IMR-90 (cell line): ENCODE measurements around the gene GSG1L. TPM values are rescaled to one million over a fixed set of nuclear protein-coding genes. Genes with fewer than 3 reads are reported as not detected.

Source experiments
- ATAC-seq: fragments of 200-7000 bp; cut with Tn5 transposase; 2 replicates; pipeline ENCODE4 v1.9.1; 2020; ENCODE audit warnings: low read depth, mild to moderate bottlenecking, moderate library complexity
- BruUV-seq: library from RNA; stranded (reverse); fragments of 400-500 nt; replicated peaks from 2 replicates; lab custom pipeline; 2021; lab: Mats Ljungman, UMichigan
- CTCF ChIA-PET: fragments of 300-600 bp; formaldehyde crosslinking; extraction: SDS; loops from one replicate; lab custom pipeline; 2021; ENCODE audit warnings: antibody characterized with exemption; lab: Yijun Ruan, JAX
- POLR2A ChIA-PET: fragments of 300-600 bp; sonication (Branson Sonifier 250); formaldehyde crosslinking; loops from one replicate; lab custom pipeline; 2022; ENCODE audit warnings: antibody characterized with exemption; ENCODE audit not compliant: unreplicated experiment; lab: Charles Lee
- DNase-seq: peaks from one replicate; pipeline ENCODE4 v3.0.0; 2013
- H2AFZ ChIP-seq: replicated peaks from 2 replicates; pipeline ENCODE3; 2013; ENCODE audit warnings: low read length, mild to moderate bottlenecking; ENCODE audit not compliant: poor library complexity
- H2AK5ac ChIP-seq: 2 replicates; pipeline ENCODE4 v1.6.1; 2013; ENCODE audit warnings: low read depth, low read length, inconsistent platforms
- H2AK9ac ChIP-seq: replicated peaks from 2 replicates; pipeline ENCODE3; 2013; ENCODE audit warnings: mild to moderate bottlenecking, low read depth, low read length, moderate library complexity; ENCODE audit not compliant: poor library complexity
- H2BK120ac ChIP-seq: 2 replicates; pipeline ENCODE4 v1.6.1; 2013; ENCODE audit warnings: low read depth, low read length, inconsistent platforms
- H2BK15ac ChIP-seq: 3 replicates; pipeline ENCODE4 v1.6.1; 2013; ENCODE audit warnings: low read depth, low read length, inconsistent platforms
- H2BK20ac ChIP-seq: 2 replicates; pipeline ENCODE4 v1.6.1; 2013; ENCODE audit warnings: low read depth, mild to moderate bottlenecking, inconsistent platforms, low read length, moderate library complexity
- H2BK5ac ChIP-seq: 2 replicates; pipeline ENCODE4 v1.6.1; 2013; ENCODE audit warnings: mild to moderate bottlenecking, low read depth, low read length, inconsistent platforms; ENCODE audit not compliant: poor library complexity, severe bottlenecking
- H3K14ac ChIP-seq: replicated peaks from 2 replicates; pipeline ENCODE4 v1.6.1; 2013; ENCODE audit warnings: low read depth, low read length, inconsistent platforms
- H3K18ac ChIP-seq: 2 replicates; pipeline ENCODE4 v1.6.1; 2013; ENCODE audit warnings: low read depth, low read length, control low read depth
- H3K23ac ChIP-seq: 2 replicates; pipeline ENCODE4 v1.6.1; 2013; ENCODE audit warnings: low read depth, low read length, inconsistent platforms
- H3K27ac ChIP-seq: 2 replicates; pipeline ENCODE4 v1.5.1; 2013; ENCODE audit warnings: mild to moderate bottlenecking, control low read depth, low read length; ENCODE audit not compliant: insufficient read depth
- H3K27me3 ChIP-seq: 2 replicates; pipeline ENCODE4 v1.6.1; 2013; ENCODE audit warnings: low read length; ENCODE audit not compliant: control insufficient read depth, insufficient read depth
- H3K36me3 ChIP-seq: 2 replicates; pipeline ENCODE4 v1.6.1; 2013; ENCODE audit warnings: low read length, mixed read lengths; ENCODE audit not compliant: control insufficient read depth, insufficient read depth
- H3K4ac ChIP-seq: 2 replicates; pipeline ENCODE4 v1.6.1; 2013; ENCODE audit warnings: low read depth, low read length, inconsistent platforms
- H3K4me1 ChIP-seq: 2 replicates; pipeline ENCODE4 v1.6.1; 2013; ENCODE audit warnings: low read length, mixed read lengths; ENCODE audit not compliant: control insufficient read depth, insufficient read depth
- H3K4me2 ChIP-seq: 2 replicates; pipeline ENCODE4 v1.6.1; 2013; ENCODE audit warnings: low read depth, mild to moderate bottlenecking, control low read depth, low read length, moderate library complexity
- H3K4me3 ChIP-seq: 2 replicates; pipeline ENCODE4 v1.5.1; 2013; ENCODE audit warnings: low read depth, mild to moderate bottlenecking, control low read depth, low read length, moderate library complexity; ENCODE audit not compliant: insufficient read depth
- H3K56ac ChIP-seq: 2 replicates; pipeline ENCODE4 v1.6.1; 2013; ENCODE audit warnings: low read length, inconsistent platforms; ENCODE audit not compliant: insufficient read depth; ENCODE audit errors: extremely low read depth
- H3K79me1 ChIP-seq, 2 experiments: 2 replicates each; pipeline ENCODE4 v1.6.1; 2013; ENCODE audit warnings: low read length in 2 of 2, inconsistent platforms in 1 of 2, low read depth in 1 of 2
- H3K9ac ChIP-seq: 2 replicates; pipeline ENCODE4 v1.6.1; 2013; ENCODE audit warnings: low read depth, low read length, control low read depth
- H3K9me1 ChIP-seq: 2 replicates; pipeline ENCODE4 v1.6.1; 2013; ENCODE audit warnings: low read length, inconsistent platforms; ENCODE audit not compliant: insufficient read depth
- H3K9me3 ChIP-seq: 2 replicates; pipeline ENCODE4 v1.6.1; 2013; ENCODE audit warnings: low read length; ENCODE audit not compliant: control insufficient read depth, insufficient read depth
- H4K20me1 ChIP-seq: 2 replicates; pipeline ENCODE4 v1.6.1; 2013; ENCODE audit warnings: low read length, inconsistent platforms; ENCODE audit not compliant: insufficient read depth
- H4K5ac ChIP-seq: 2 replicates; pipeline ENCODE4 v1.6.1; 2013; ENCODE audit warnings: mild to moderate bottlenecking, low read depth, low read length, control low read depth
- H4K8ac ChIP-seq, 2 experiments: 2 replicates each; pipeline ENCODE4 v1.6.1; 2013; ENCODE audit warnings: low read depth in 2 of 2, low read length in 2 of 2, control low read depth in 1 of 2, inconsistent platforms in 1 of 2
- H4K91ac ChIP-seq: 2 replicates; pipeline ENCODE4 v1.6.1; 2013; ENCODE audit warnings: low read depth, low read length, inconsistent platforms; ENCODE audit not compliant: insufficient read depth
- BHLHE40 ChIP-seq: fragments of 150-350 bp; IDR thresholded peaks from 2 replicates; pipeline ENCODE4 v1.6.1; 2016; ENCODE audit warnings: mild to moderate bottlenecking, low read depth, low read length
- CHD1 ChIP-seq: IDR thresholded peaks from 2 replicates; pipeline ENCODE4 v1.6.1; 2012; ENCODE audit warnings: low read depth, low read length, improper control_type of control experiment
- ELK1 ChIP-seq: fragments of 150-350 bp; IDR thresholded peaks from 2 replicates; pipeline ENCODE4 v1.6.1; 2016; ENCODE audit warnings: low read depth, mild to moderate bottlenecking, low read length, moderate library complexity, borderline replicate concordance
- FOS ChIP-seq: fragments of 150-350 bp; IDR thresholded peaks from 2 replicates; pipeline ENCODE4 v1.6.1; 2016; ENCODE audit warnings: low read depth, low read length
- MAFK ChIP-seq: IDR thresholded peaks from 2 replicates; pipeline ENCODE4 v1.6.1; 2012; ENCODE audit warnings: low read depth, low read length, improper control_type of control experiment
- NFE2L2 ChIP-seq: fragments of 150-350 bp; IDR thresholded peaks from 2 replicates; pipeline ENCODE4 v1.6.1; 2016; ENCODE audit warnings: low read depth, mild to moderate bottlenecking, low read length
- RAD21 ChIP-seq: IDR thresholded peaks from 2 replicates; pipeline ENCODE4 v1.6.1; 2012; ENCODE audit warnings: low read length, improper control_type of control experiment
- RCOR1 ChIP-seq: IDR thresholded peaks from 2 replicates; pipeline ENCODE4 v1.6.1; 2012; ENCODE audit warnings: mild to moderate bottlenecking, low read length, improper control_type of control experiment; ENCODE audit not compliant: insufficient replicate concordance
- SMC3 ChIP-seq: fragments of 150-350 bp; IDR thresholded peaks from 2 replicates; pipeline ENCODE4 v1.6.1; 2016; ENCODE audit warnings: low read depth, mild to moderate bottlenecking, antibody characterized with exemption, low read length, moderate library complexity
- WGBS, 2 experiments: methylation state at CpG; one replicate each; pipeline versions ENCODE4 v1.1.5 to v1.1.7; 2013; ENCODE audit warnings: missing lambda C conversion rate in 2 of 2; ENCODE audit not compliant: insufficient read length in 1 of 2; ENCODE audit errors: extremely low coverage in 2 of 2; 5-methylcytosine and 5-hydroxymethylcytosine counted together
- dilution Hi-C: fragments of 300-500 bp; cut with HindIII; formaldehyde crosslinking; loops from one replicate; pipeline ENCODE4 v1.14.3; 2018; ENCODE audit warnings: low sequenced_read_pairs; ENCODE audit not compliant: unreplicated experiment
- in situ Hi-C: fragments of 300-500 bp; cut with MboI; formaldehyde crosslinking; loops from 3 replicates; pipeline ENCODE4 v1.14.3; 2019; ENCODE audit warnings: low sequenced_read_pairs, inconsistent platforms, mixed read lengths
- intact Hi-C: fragments of 100-400 bp; cut with micrococcal nuclease; formaldehyde crosslinking; loops from 2 replicates; pipeline ENCODE4 v1.10.0; 2022
- polyA plus RNA-seq, 3 experiments: library from polyadenylated mRNA; depleted of rRNA; stranded (reverse); fragments of >200 nt; gene quantifications; 2 replicates each; pipeline ENCODE4 v1.2.3, GENCODE V29; 2012; ENCODE audit warnings: low replicate concordance in 1 of 3
- total RNA-seq: library from RNA; depleted of rRNA; stranded (reverse); fragments of >200 nt; gene quantifications from 2 replicates; pipeline ENCODE4 v1.2.3, GENCODE V29; 2012

Gene GSG1L
- total and polyA plus RNA-seq, 2 of the 4 experiments (the other 2 are of a cell fraction): not detected

- 11% methylated on average over 3 of the region's 6 CpGs; no CpG with 5 or more reads in 1 of the 2 experiments for WGBS, 2 experiments
- in situ Hi-C loops (no loop called here), dilution Hi-C loops (no loop called here), intact Hi-C loops (no loop called here)
- H3K4me2 ChIP-seq: no peak overlapping the region
- H3K4me3 ChIP-seq: no peak overlapping the region
- no peak overlapping the region for H3K23ac ChIP-seq
- H3K27me3 ChIP-seq: peaks cover 10% of the 10 kb centered on the region
- H3K18ac ChIP-seq: no peak overlapping the region
- no peak overlapping the region for H2BK120ac ChIP-seq
- H3K56ac ChIP-seq: no peak overlapping the region
- H3K4me1 ChIP-seq: 0 out of 2 replicates have a peak, but pooled peaks cover 2% of the 10 kb centered on the region
- no TSS peak for BruUV-seq
- H4K91ac ChIP-seq: no peak overlapping the region
- H3K14ac ChIP-seq: no peak overlapping the region
- no peak overlapping the region for H2BK20ac ChIP-seq
- no peak overlapping the region for H4K8ac ChIP-seq
- no peak overlapping the region for H3K4ac ChIP-seq
- no peak overlapping the region for H2BK5ac ChIP-seq
- no peak overlapping the region for H3K9ac ChIP-seq
- CTCF ChIA-PET: no interaction called here
- no peak overlapping the region for H3K27ac ChIP-seq
- no peaks in the 10 kb centered on the region for H3K9me3 ChIP-seq
- DNase-seq (no peak), ATAC-seq (no peak)
- H3K9me1 ChIP-seq: no peaks in the 10 kb centered on the region
- H2BK15ac ChIP-seq: no peak overlapping the region
- H4K20me1 ChIP-seq: no peaks in the 10 kb centered on the region
- no peaks in the 10 kb centered on the region for H3K36me3 ChIP-seq
- POLR2A ChIA-PET: no interaction called here
- no peak overlapping the region for H2AK5ac ChIP-seq
- no peak overlapping the region for H2AK9ac ChIP-seq
- H2AFZ ChIP-seq: no peak overlapping the region
- H4K5ac ChIP-seq: no peak overlapping the region
- TF ChIP-seq ELK1 (no peak), NFE2L2 (no peak), RCOR1 (no peak), CHD1 (no peak), FOS (no peak), MAFK (no peak), BHLHE40 (no peak), RAD21 (no peak), SMC3 (no peak)
- H3K79me1 ChIP-seq: no peaks in the 10 kb centered on the region
Measured at GRCh38 chr16:28013392-28013791, 50.1 kb downstream of the GSG1L start.
